AG10803 (cell line): ENCODE measurements around the gene ZBTB40.

Experiments
- DNase-seq: peaks from one replicate; pipeline ENCODE4 v3.0.0; 2010; ENCODE audit warnings: low read depth
- H3K4me3 ChIP-seq: 2 replicates; pipeline ENCODE4 v1.5.1; 2011; ENCODE audit warnings: mild to moderate bottlenecking, low read length, control low read depth
- TF ChIP-seq, protein P1 (sequence below): conservative IDR thresholded peaks from 2 replicates; pipeline ENCODE4 v1.5.1; 2011; ENCODE audit warnings: mild to moderate bottlenecking, low read length, control low read depth, inconsistent platforms

The ZBTB40 gene

DNA sequence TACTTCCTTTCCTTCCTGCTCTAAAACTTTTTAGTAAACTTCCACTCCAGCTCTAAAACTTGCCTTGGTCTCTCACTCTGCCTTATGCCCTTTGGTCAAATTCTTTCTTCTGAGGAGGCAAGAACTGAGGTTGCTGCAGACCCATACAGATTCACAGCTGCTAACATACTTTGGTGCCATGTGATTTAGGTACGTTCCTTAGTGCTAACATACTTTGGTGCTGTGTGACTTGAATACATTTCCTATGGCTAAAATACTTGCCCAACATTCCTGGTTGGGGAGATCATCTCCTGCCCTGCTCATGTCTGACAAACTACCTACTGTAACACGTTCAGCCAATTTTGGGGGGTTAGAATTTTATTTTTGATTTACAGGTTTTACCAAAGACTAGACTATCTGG is 6.8 kb upstream of the ZBTB40 start:
- no peak overlapping the region for H3K4me3 ChIP-seq
- DNase-seq: peak; percentile 16
- TF ChIP-seq, protein P1, sequence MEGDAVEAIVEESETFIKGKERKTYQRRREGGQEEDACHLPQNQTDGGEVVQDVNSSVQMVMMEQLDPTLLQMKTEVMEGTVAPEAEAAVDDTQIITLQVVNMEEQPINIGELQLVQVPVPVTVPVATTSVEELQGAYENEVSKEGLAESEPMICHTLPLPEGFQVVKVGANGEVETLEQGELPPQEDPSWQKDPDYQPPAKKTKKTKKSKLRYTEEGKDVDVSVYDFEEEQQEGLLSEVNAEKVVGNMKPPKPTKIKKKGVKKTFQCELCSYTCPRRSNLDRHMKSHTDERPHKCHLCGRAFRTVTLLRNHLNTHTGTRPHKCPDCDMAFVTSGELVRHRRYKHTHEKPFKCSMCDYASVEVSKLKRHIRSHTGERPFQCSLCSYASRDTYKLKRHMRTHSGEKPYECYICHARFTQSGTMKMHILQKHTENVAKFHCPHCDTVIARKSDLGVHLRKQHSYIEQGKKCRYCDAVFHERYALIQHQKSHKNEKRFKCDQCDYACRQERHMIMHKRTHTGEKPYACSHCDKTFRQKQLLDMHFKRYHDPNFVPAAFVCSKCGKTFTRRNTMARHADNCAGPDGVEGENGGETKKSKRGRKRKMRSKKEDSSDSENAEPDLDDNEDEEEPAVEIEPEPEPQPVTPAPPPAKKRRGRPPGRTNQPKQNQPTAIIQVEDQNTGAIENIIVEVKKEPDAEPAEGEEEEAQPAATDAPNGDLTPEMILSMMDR: no peak

DNA sequence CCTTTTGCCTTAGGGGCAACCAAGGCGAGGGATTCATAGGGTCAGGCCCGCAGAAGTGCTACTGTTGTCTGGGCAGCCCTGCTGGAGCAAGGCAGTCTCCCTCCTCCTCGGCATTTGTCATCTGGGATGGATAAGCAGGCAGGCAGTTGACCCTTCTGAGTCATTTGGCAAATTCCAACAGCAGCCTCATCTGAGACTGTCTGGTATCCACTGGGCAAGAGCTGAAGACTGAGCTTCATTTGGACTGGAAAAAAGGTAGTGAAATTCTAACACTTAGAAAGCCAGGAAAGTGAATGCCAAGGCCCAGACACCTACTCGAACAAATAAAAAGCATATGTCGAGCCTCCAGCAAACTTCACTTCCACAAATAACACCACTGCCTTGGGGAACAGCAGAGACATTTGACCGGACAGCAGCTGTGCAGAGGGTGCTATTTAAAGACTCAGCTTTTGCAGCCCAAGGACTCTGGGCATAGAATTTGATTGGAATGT is 4.0 kb upstream of the ZBTB40 start:
- no peak overlapping the region for H3K4me3 ChIP-seq
- peak; percentile 86 for DNase-seq
- TF ChIP-seq, protein P1: no peak

DNA sequence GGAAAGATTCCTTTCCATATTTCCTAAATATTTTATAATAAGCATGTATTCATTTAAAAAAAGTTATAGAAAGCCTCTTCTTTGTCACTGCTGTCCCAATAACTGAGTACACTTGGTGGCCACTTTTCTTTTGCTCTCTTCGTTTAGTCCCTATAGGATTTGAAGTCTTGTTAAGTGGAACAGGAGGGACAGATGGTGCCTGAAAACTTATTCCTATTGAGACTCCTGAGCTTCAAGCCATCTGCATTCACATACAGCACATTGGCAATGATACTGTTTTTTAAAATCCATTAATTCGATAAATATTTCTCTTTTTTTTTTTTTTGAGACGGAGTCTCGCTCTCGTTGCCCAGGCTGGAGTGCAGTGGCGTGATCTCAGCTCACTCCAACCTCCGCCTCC is 2.0 kb upstream of the ZBTB40 start:
- no peak for DNase-seq
- no peak overlapping the region for H3K4me3 ChIP-seq
- TF ChIP-seq, protein P1: no peak

DNA sequence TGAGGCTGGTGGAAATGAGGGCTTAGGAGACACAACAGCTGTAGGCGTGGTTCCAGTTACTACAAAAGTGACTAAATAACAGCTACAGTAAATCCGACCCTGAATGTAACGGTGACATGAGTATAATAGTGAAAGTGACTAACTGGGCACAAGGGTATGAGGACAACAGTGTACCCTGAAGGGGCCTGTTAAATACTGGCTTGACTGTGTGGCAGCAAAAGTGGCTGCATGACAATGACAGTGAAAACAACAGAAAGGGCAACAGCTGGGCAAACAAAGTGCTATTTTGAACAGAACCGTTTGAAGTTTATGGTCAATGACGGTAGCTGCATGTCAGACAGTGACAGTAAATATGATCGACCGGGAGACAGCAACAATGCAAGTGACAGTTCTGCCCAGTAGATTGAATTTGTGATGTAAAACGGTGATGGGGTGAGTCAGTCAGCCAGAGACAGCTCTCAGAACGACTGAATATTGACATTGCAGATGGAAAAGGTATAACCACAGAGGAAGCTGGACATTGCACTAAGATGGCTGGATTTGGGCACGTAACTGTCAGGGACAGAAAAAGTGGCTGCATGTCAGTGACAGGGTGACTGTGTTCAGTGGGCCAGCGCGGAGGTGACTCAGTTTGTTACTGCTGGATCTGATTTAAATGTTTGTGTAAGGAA is 1.2 kb upstream of the ZBTB40 start:
- no peak for DNase-seq
- H3K4me3 ChIP-seq: no peak overlapping the region
- TF ChIP-seq, protein P1: no peak

DNA sequence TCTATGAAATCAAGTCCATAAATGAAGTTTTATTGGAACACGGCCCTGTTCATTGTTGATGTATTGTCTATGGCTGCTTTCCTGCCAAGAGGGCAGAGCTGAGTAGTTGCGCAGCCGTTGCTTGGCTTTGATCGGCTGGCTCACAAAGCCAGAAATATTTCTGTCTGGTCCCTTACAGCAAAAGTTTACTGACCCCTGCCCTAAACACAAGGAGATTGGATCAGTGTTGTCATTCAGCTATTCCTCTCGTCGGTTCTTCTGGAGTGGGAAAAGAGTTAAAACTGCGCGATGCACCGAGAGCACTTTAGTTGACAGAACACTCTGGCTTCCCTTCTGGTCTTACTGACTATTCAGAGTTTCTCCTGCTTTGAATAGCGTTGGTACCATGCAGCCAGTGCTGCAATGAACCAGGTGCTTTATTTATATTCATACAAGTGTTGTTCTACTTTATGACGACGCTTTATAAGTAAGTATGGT is 868 bp downstream of the ZBTB40 start:
- TF ChIP-seq, protein P1: no peak
- DNase-seq: peak; percentile 65
- peak overlapping the region; percentile 80 for H3K4me3 ChIP-seq

DNA sequence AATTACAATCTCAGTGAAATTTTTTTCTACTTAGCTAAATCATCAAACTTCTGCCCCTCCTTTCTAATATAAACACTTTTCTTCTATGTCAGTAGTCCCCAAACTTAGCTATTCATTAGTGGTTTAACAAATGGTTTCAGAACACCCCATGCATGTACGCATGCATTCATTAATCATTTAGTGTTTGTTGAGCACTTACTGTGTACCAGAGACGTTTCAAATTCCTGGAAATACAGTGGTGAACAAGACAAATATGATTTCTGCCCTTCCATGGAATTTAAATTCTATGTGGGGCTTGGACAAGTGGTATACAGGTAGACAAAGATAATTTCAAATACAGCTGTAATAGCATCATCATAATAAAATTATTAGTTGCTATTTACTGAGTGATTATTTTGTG is 1.5 kb downstream of the ZBTB40 start:
- H3K4me3 ChIP-seq: no peak overlapping the region
- DNase-seq: no peak
- TF ChIP-seq, protein P1: no peak

DNA sequence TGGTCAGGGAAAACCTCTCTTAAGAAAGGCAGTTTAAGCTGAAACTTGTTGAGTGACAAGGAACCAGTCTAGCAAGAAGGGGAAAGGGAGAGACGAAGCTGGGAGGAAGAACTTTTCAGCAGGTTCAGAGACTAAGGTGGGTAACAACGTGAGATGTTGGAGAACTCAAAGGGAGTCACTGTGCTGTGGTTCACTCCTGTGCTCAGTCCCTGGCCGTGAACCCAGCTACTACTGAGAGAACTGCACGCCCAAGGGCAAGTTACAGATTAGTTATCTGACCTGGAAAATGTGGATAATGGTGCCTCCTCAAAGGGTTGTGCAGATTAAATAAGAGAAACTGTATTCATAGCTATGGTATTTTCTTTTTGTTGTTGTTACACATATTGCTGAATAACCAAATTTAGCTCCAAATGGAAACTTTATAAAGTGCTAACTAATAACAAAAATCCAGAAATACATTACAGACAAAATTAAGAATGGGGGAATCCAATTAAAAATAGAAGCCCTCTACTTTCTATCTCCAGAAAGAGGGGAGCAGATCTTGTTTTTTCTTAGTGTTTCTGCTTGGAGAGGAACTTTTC is 2.9 kb downstream of the ZBTB40 start:
- no peak overlapping the region for H3K4me3 ChIP-seq
- DNase-seq: no peak
- TF ChIP-seq, protein P1: no peak
